Left lobe of liver (tissue), 2 donors: ENCODE measurements around the gene MYO15A. TPM values are rescaled to one million over a fixed set of nuclear protein-coding genes. Genes with fewer than 3 reads are reported as not detected.

ENCODE experiments used
- ATAC-seq: fragments of 200-7000 bp; cut with Tn5 transposase; one replicate; pipeline ENCODE4 v1.9.1; 2020; ENCODE audit warnings: mild to moderate bottlenecking, moderate library complexity
- DNase-seq: peaks from one replicate; pipeline ENCODE4 v3.0.0-alpha.2; 2020; ENCODE audit warnings: low spot score
- total RNA-seq: library from RNA; stranded (reverse); gene quantifications from one replicate; pipeline ENCODE4 v1.2.1, GENCODE V29; 2021
- donor health status: DM: no; HTN: no; CAD: no; lungs with moderate emphysema.
- donor health status: DM: no; HTN: yes; CAD: no.

MYO15A gene
- total RNA-seq, 1 donor from 2014 or later: 6.0 TPM

DNA sequence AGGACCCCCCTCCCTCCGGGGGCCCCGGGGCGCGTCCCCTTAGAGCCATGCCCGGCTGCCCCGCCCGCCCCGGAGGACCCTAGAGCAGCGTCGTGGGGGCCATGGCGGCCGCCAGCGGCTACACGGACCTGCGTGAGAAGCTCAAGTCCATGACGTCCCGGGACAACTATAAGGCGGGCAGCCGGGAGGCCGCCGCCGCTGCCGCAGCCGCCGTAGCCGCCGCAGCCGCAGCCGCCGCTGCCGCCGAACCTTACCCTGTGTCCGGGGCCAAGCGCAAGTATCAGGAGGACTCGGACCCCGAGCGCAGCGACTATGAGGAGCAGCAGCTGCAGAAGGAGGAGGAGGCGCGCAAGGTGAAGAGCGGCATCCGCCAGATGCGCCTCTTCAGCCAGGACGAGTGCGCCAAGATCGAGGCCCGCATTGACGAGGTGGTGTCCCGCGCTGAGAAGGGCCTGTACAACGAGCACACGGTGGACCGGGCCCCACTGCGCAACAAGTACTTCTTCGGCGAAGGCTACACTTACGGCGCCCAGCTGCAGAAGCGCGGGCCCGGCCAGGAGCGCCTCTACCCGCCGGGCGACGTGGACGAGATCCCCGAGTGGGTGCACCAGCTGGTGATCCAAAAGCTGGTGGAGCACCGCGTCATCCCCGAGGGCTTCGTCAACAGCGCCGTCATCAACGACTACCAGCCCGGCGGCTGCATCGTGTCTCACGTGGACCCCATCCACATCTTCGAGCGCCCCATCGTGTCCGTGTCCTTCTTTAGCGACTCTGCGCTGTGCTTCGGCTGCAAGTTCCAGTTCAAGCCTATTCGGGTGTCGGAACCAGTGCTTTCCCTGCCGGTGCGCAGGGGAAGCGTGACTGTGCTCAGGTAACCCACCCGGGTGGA lies 75.8 kb downstream of the MYO15A start:
- peak; percentile 58 for DNase-seq
- ATAC-seq: peak; percentile 2

DNA sequence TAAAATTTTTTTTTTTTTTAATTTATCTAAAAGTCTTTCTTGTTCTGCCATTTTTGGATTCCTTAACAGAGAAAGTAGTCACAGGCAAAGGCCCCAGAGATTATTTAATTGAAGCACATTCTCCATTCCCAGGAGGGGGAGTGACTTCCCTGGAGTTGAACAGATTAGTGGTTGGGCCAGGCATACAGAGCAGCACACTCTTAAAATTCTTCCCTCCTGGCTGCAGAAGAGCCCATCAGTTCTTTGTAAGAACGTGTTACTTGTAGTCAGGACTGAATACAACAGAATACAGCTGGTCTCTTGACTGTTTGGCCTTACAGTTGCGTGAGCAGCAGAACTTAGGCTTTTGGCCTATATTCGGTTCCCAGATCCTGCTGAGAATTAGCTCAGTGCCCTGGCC lies 76.8 kb downstream of the MYO15A start:
- no peak for ATAC-seq
- no peak for DNase-seq

GRCh38 chr17:18185832-18186626 lies 77.5 kb downstream of the MYO15A start:
- DNase-seq (no peak), ATAC-seq (no peak)

DNA sequence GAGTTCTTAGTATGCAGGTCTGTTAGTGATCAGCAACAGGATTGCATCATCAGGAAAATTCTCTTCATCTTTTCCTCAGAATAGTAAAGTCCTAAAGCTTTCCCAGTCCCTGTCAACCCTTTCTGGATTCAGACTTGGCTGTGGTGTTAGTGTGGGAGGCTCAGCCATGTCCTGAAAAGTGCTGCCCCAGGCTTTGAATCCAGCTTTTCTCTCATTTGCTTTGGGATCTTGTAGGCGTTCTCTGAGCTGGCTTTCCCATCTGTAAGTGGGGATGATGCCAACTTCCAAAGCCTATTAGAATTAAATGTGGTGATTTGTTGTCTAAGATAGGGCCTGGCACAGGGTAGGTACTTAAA lies 78.0 kb downstream of the MYO15A start:
- no peak for ATAC-seq
- no peak for DNase-seq

DNA sequence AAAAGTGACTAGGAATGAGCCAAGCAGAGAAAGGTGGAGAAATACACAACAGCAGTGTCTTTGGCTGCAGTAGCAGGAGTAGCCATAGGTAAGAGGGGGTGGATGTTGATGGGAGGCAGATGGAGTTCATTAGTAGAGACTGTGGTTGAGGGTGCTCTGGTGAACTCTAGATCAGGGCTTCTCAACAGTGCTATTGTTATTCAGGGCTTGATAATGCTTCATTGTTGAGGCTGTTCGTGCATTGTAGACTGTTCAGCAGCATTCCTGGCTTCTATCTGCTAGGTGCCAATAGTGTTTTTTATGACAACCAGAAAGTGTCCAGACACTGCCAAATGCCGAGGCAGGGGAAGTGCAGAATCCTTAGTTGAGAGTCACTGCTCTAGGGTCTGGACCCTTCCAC lies 78.7 kb downstream of the MYO15A start:
- ATAC-seq: no peak
- no peak for DNase-seq

DNA sequence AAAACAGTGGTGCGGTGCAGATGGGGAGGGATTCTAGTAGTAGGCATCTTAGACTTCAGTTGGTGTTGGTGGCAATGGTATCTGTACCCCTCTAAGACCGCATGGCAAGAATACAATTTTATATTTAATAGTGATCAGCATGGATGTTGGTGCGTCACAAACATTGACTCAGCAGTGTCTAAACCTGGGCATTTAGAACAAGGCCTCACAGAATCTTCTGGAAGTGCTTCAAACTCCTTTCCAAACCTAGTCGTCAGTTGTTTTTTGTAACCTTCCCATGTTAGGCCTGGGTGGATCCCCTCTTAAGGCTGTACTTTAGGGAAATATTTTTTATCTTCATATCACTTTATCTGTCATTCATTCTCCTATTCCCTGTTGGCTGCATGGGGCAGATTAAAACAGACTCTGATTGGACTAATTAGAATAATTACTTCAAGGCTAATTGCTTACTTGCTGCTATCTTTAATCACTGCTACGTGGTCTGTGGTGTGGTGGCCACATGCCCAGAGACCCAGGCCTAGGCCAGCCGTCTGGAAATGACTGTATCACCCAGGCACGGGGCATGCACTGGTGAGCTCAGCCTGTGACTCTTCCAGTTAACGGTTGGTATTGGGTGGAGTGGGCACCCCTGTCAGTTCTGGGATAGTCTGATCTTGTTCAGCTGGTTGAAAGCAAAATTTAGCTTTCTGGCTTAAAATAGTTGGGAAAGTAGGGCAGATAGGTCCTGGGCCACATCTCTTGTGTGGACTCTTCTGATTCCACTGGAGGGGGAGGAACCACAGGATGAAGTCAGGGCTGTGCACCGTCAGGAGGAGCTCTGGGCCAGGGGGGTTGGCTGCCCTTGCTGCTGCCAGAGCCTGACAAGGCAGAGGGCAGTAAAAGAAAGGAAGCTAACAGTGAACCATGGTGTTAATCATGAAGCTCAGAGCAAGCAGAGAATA lies 79.5 kb downstream of the MYO15A start:
- DNase-seq (no peak), ATAC-seq (no peak)

GRCh38 chr17:18190628-18191235 lies 82.2 kb downstream of the MYO15A start:
- ATAC-seq (no peak), DNase-seq (no peak)

- ATAC-seq (peak; percentile 61), DNase-seq (peak; percentile 55)
Observed at GRCh38 chr17:18191236-18191667, 82.7 kb downstream of the MYO15A start.

GRCh38 chr17:18191967-18192366 lies 83.4 kb downstream of the MYO15A start:
- DNase-seq (no peak), ATAC-seq (peak; percentile 5)

GRCh38 chr17:18194394-18194793 lies 85.8 kb downstream of the MYO15A start:
- no peak for DNase-seq
- ATAC-seq: no peak

- DNase-seq (no peak), ATAC-seq (no peak)
Observed at GRCh38 chr17:18194804-18195203, 86.2 kb downstream of the MYO15A start.

DNA sequence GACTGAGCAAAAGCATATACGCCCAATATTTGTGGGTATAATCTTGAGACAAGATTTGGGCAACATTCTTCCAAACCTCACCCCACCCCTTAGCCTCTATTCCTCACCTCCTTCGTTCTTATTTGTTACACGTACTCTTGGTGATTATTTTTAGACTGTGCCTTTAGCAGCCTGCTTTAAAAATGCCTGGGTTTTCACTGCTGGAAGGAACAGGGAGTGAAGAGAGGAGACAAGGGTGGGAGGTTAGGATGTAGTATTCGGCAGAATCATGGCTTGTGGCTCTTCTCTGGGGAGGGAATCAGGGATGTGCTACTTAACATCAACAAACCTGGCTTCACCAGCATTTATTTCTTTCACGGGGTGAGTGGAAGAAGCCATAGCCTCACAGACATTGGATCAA lies 86.7 kb downstream of the MYO15A start:
- DNase-seq: no peak
- no peak for ATAC-seq

DNA sequence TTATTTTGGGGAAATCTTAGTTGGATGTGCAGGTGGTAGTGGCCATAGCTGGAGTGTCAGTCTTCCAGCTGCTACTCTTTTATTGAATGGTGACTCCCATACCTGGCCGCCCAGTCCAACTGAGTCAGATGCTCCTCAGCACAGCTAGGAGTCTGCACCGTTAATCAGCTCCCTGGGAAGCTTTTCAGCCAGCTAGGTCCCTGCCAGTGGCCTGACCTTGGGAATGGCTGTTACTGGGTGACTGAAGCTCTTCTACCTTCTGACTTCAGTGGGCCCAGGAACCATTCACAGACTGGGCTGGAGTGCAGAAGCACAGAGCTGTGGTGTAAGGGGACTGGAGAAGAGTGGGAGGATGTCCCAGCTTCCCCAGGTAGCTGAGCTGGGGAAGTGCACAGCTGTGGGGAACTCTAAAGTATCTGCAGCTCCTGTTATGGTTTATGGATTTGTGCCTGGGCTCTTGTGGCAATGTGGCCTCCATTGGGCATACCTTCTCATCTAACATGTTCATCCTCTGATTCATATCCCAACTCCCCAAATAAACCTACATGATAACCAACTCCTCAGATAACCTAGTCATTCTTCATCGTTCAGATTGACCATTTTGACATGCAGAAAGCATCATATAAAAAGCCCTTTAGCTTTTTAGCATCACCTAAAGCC lies 89.1 kb downstream of the MYO15A start:
- no peak for ATAC-seq

GRCh38 chr17:18198530-18198929 lies 90.0 kb downstream of the MYO15A start:
- ATAC-seq (no peak), DNase-seq (no peak)

More for the DNA sequence above, 89.1 kb downstream of the MYO15A start:
- DNase-seq: no peak

DNA sequence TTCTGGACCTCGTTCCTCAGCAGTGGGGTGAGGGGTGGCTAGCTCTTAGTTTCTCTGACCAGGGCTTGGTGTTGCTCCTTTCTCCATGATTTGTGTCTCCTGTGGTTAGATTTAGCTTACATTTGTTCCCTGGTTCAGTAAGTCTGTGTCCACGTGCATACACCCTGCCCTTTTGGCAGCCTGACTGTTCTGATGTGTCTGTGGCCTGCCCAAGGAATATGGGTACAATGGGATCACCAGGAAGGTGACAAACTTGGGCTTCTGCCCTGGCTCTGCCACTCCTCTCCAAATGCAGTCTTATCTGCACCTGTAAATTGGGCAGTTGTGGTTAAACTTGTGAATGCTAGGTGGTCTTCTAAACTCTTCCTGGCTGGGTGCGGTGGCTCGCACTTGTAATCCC lies 92.6 kb downstream of the MYO15A start:
- ATAC-seq (peak; percentile 40), DNase-seq (no peak)

GRCh38 chr17:18203308-18203707 lies 94.8 kb downstream of the MYO15A start:
- DNase-seq: peak; percentile 55
- peak; percentile 83 for ATAC-seq

DNA sequence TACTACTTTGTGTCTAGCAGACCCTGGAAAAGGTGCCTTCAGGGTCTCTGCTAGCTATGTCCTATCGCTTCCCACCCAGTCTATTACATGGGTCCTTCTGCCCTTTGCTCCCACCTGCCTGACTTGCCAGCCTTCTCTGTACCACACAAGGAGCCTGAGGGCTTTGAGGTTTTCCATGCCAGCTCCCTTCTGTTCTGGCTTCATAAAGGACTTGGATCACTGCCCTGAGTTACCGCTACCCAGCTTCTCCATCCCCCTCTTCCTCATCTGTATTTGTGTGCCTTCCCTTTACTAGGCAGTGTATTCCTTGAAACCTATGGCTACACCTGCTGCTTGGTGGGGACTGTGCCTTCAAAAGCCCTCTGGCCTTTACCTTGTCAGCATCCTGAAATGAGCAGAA lies 97.3 kb downstream of the MYO15A start:
- ATAC-seq (no peak), DNase-seq (no peak)

DNA sequence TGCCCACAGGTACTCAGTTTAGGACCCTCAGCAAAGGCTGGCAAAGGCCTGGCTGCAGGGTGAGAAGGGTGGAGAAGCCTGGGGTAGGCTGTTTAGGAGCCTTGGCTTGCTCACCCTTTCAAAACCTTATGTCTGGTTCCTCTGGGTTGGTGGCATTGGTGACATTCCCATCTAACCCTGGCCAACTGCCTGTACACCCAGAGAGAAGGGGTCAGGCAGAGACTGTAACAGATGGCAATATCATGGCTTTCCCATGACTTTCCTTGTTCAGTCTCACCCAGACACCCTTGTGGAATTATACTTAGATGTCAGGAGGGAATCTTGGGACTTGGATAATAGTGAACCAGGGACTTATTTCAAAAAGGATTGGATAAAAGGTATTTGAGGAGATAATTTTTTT lies 98.4 kb downstream of the MYO15A start:
- ATAC-seq (no peak), DNase-seq (no peak)

DNA sequence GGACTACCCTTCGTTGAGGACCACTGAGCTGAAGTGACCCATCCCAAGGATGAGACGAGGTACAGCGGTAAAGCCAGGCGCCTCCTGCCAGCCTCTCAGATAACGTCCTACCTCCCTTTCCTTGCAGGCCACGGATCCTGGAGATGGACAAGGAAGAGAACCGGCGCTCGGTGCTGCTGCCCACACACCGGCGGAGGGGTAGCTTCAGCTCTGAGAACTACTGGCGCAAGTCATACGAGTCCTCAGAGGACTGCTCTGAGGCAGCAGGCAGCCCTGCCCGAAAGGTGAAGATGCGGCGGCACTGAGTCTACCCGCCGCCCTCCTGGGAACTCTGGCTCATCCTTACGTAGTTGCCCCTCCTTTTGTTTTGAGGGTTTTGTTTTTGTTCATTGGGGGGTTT lies 99.5 kb downstream of the MYO15A start:
- ATAC-seq: no peak
- DNase-seq: no peak

DNA sequence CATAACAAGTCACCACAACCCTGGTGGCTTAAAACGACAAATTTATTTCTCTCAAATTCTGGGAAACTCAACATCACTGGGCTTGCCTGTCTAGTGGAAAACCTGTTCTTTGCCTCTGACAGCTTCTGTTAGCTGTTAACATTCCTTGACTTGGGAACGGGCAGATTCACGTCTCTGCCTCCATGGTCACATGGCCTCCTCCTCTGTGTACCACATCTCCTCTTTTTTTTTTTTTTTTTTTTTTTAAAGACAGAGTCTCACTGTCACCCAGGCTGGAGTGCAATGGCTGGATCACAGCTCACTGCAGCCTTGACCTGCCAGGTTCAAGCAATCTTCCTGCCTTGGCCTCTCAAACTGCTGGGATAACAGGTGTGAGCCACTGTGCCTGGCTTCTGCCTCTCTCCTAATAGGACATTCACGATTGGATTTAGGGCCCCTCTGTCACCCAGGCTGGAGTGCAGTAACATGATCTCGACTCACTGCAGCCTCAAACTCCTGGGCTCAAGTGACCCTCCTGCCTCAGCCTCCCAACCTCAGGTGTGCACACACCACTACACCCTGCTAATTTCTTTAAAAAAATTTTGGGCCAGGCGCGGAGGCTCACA lies 105.2 kb downstream of the MYO15A start:
- ATAC-seq (no peak), DNase-seq (no peak)
